DMS53 (cell line): ENCODE results near the gene SLC6A6.

Experiments used
- DNase-seq: peaks from one replicate; lab custom pipeline; 2025; lab: John Stamatoyannopoulos, UW

The SLC6A6 gene

GRCh38 chr3:14422016-14422963, 19.9 kb downstream of the SLC6A6 start:
- DNase-seq: no peak

GRCh38 chr3:14423197-14423743, 20.9 kb downstream of the SLC6A6 start:
- DNase-seq: peak; percentile 50

- no peak for DNase-seq
Observed at GRCh38 chr3:14423963-14424362, 21.6 kb downstream of the SLC6A6 start.

GRCh38 chr3:14424711-14425580, 22.5 kb downstream of the SLC6A6 start:
- no peak for DNase-seq

GRCh38 chr3:14425581-14426304, 23.3 kb downstream of the SLC6A6 start:
- DNase-seq: no peak

- DNase-seq: no peak
Observed at GRCh38 chr3:14426305-14426620, 23.9 kb downstream of the SLC6A6 start.

GRCh38 chr3:14428087-14429033, 26.0 kb downstream of the SLC6A6 start:
- no peak for DNase-seq

GRCh38 chr3:14429237-14429636, 26.8 kb downstream of the SLC6A6 start:
- peak; percentile 56 for DNase-seq

GRCh38 chr3:14429640-14430039, 27.2 kb downstream of the SLC6A6 start:
- DNase-seq: no peak

- no peak for DNase-seq
Observed at GRCh38 chr3:14430053-14430452, 27.6 kb downstream of the SLC6A6 start.

GRCh38 chr3:14430706-14431451, 28.5 kb downstream of the SLC6A6 start:
- DNase-seq: no peak

GRCh38 chr3:14431452-14431916, 29.1 kb downstream of the SLC6A6 start:
- no peak for DNase-seq

GRCh38 chr3:14431917-14432834, 29.8 kb downstream of the SLC6A6 start:
- DNase-seq: peak; percentile 89

- no peak for DNase-seq
Observed at GRCh38 chr3:14433106-14433505, 30.7 kb downstream of the SLC6A6 start.

- no peak for DNase-seq
Observed at GRCh38 chr3:14434126-14434497, 31.7 kb downstream of the SLC6A6 start.

GRCh38 chr3:14434498-14435151, 32.2 kb downstream of the SLC6A6 start:
- DNase-seq: no peak

- no peak for DNase-seq
Observed at GRCh38 chr3:14435175-14436014, 33.0 kb downstream of the SLC6A6 start.

GRCh38 chr3:14436954-14437281, 34.5 kb downstream of the SLC6A6 start:
- no peak for DNase-seq
